ENCODE results near the gene DUSP1. TPM values are rescaled to one million over a fixed set of nuclear protein-coding genes. Genes with fewer than 3 reads are reported as not detected.

Gene DUSP1
- total and polyA plus RNA-seq, 2 of the 13 experiments (the other 11 are each of a cell fraction or from before 2014, with no cell fraction given) = 27.1 to 55.5 TPM

DNA sequence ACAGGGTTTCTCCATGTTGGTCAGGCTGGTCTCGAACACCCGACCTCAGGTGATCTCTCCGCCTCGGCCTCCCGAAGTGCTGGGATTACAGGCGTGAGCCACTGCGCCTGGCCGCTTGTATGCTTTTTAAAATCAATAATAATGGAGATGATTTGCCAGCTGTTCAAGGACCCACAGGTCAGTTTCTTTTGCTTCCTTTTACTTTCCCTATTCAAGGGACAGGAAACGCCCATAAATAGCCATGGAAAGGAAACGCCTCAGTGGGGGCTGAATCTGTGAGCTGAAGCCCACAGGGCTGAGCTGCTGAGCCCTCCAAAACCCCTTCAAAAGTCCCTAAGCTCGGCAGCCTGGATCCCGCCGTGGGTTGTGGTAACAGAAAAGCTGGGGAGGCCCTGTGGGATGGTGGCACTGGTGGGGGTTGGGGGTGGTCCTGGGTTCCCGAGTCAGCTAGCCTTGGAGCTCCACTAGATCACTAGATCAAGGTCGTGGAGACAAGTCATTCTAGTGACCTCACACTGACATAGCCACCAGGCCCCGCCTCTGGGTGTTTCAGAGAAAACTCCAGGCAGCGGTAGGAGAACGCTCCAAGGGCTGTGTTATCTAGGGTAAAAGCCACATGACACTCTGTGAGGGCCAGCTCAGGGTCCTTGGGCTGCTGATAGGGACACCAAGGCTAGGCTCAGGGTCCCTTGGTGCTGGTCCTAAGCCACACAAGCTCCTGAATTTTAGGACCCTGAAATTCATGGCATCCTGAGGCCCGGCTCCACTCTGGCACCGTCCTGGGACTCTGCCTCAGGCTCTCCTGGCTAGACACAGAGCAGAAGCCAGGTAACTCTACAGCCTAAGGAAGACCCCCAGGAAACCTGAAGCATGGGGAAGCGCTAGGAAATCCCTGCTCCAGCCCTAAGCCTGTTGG, 18.0 kb upstream of the DUSP1 start (continued):
- TF ChIP-seq, protein P1, sequence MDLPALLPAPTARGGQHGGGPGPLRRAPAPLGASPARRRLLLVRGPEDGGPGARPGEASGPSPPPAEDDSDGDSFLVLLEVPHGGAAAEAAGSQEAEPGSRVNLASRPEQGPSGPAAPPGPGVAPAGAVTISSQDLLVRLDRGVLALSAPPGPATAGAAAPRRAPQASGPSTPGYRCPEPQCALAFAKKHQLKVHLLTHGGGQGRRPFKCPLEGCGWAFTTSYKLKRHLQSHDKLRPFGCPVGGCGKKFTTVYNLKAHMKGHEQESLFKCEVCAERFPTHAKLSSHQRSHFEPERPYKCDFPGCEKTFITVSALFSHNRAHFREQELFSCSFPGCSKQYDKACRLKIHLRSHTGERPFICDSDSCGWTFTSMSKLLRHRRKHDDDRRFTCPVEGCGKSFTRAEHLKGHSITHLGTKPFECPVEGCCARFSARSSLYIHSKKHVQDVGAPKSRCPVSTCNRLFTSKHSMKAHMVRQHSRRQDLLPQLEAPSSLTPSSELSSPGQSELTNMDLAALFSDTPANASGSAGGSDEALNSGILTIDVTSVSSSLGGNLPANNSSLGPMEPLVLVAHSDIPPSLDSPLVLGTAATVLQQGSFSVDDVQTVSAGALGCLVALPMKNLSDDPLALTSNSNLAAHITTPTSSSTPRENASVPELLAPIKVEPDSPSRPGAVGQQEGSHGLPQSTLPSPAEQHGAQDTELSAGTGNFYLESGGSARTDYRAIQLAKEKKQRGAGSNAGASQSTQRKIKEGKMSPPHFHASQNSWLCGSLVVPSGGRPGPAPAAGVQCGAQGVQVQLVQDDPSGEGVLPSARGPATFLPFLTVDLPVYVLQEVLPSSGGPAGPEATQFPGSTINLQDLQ (CRISPR knock-in tag; IDR thresholded peaks at IDR 0.05) = no peak
- TF ChIP-seq SRSF9 (IDR thresholded peaks at IDR 0.05; ENCODE audit: borderline replicate concordance, insufficient read depth, low read depth, low read length, poor library complexity, severe bottlenecking) (no peak), CCAR2 (optimal IDR thresholded peaks at IDR 0.05; ENCODE audit: low read depth, low read length) (no peak), ZNF816 (CRISPR knock-in tag; IDR thresholded peaks at IDR 0.05; ENCODE audit: borderline replicate concordance) (no peak), TFAP4 (IDR thresholded peaks at IDR 0.05; ENCODE audit: borderline replicate concordance, low read depth) (peak; percentile 83), FOXO1 (CRISPR knock-in tag; IDR thresholded peaks at IDR 0.05) (no peak), MTA1 (CRISPR knock-in tag; IDR thresholded peaks at IDR 0.05; ENCODE audit: borderline replicate concordance) (peak; percentile 90; the same call in 1 of the 2 replicates), ZBTB40 (IDR thresholded peaks at IDR 0.05) (no peak), ZBTB40 (CRISPR knock-in tag; IDR thresholded peaks at IDR 0.05) (peak; percentile 53; the same call in 1 of the 2 replicates), NFKBIZ (CRISPR knock-in tag; IDR thresholded peaks at IDR 0.05) (no peak), TOE1 (CRISPR knock-in tag; IDR thresholded peaks at IDR 0.05) (no peak), PHF20 (CRISPR knock-in tag; IDR thresholded peaks at IDR 0.05) (peak; percentile 45; the same call in 1 of the 2 replicates), ZMYM4 (CRISPR knock-in tag; IDR thresholded peaks at IDR 0.05) (0 out of 2 replicates have a peak, but pooled peaks have one; percentile 23), ATF7 (IDR thresholded peaks at IDR 0.05) (no peak), ATF7 (CRISPR knock-in tag; IDR thresholded peaks at IDR 0.05) (0 out of 2 replicates have a peak, but pooled peaks have one; percentile 0), TMF1 (CRISPR knock-in tag; IDR thresholded peaks at IDR 0.05; ENCODE audit: low read depth) (0 out of 2 replicates have a peak, but pooled peaks have one; percentile 27)
